Neural progenitor cell (in vitro differentiated cells): ENCODE data around the gene HEATR5B. TPM values are rescaled to one million over a fixed set of nuclear protein-coding genes. Genes with fewer than 3 reads are reported as not detected.

ENCODE experiments used
- DNase-seq: peaks from one replicate; pipeline ENCODE4 v3.0.0-alpha.2; 2016; ENCODE audit warnings: low spot score
- H2AFZ ChIP-seq: fragments of 200-600 bp; sonication (generic); replicated peaks from 2 replicates; pipeline ENCODE4 v1.6.1; 2016; ENCODE audit warnings: antibody characterized with exemption
- H3F3A ChIP-seq: fragments of 200-600 bp; sonication (generic); 2 replicates; pipeline ENCODE4 v1.6.1; 2016; ENCODE audit warnings: antibody characterized with exemption, low read depth
- H3K27ac ChIP-seq: fragments of 200-600 bp; sonication (generic); 2 replicates; pipeline ENCODE4 v1.5.1; 2016; ENCODE audit warnings: mild to moderate bottlenecking
- H3K27me3 ChIP-seq: fragments of 200-600 bp; sonication (generic); 2 replicates; pipeline ENCODE4 v1.6.1; 2016; ENCODE audit warnings: mild to moderate bottlenecking, moderate library complexity
- H3K36me3 ChIP-seq: fragments of 200-600 bp; sonication (generic); 2 replicates; pipeline ENCODE4 v1.5.1; 2016
- H3K4me1 ChIP-seq: fragments of 200-600 bp; sonication (generic); 2 replicates; pipeline ENCODE4 v1.6.1; 2016; ENCODE audit warnings: mixed run types
- H3K4me2 ChIP-seq: fragments of 200-600 bp; sonication (generic); 2 replicates; pipeline ENCODE4 v1.6.1; 2016
- H3K4me3 ChIP-seq: fragments of 200-600 bp; sonication (generic); 2 replicates; pipeline ENCODE4 v1.5.1; 2016
- H3K79me2 ChIP-seq: fragments of 200-600 bp; sonication (generic); 2 replicates; pipeline ENCODE4 v1.6.1; 2016; ENCODE audit warnings: low read depth
- H3K9ac ChIP-seq: fragments of 200-600 bp; sonication (generic); 2 replicates; pipeline ENCODE4 v1.6.1; 2016
- H3K9me3 ChIP-seq: fragments of 200-600 bp; sonication (generic); 2 replicates; pipeline ENCODE4 v1.5.1; 2016; ENCODE audit warnings: low read depth
- H4K20me1 ChIP-seq: fragments of 200-600 bp; sonication (generic); 2 replicates; pipeline ENCODE4 v1.6.1; 2016; ENCODE audit warnings: low read depth
- H3K27ac Mint-ChIP-seq: 3 replicates; pipeline ENCODE4 v1.8.0; 2021; ENCODE audit warnings: mixed read lengths
- H3K27me3 Mint-ChIP-seq: 2 replicates; pipeline ENCODE4 v1.8.0; 2022; ENCODE audit warnings: low read depth, mild to moderate bottlenecking, inconsistent platforms, moderate library complexity, mixed read lengths; ENCODE audit not compliant: insufficient read depth
- H3K36me3 Mint-ChIP-seq: 3 replicates; pipeline ENCODE4 v1.8.0; 2021; ENCODE audit warnings: mixed read lengths
- H3K4me1 Mint-ChIP-seq: 3 replicates; pipeline ENCODE4 v1.8.0; 2021; ENCODE audit warnings: mixed read lengths
- H3K4me3 Mint-ChIP-seq: 3 replicates; pipeline ENCODE4 v1.8.0; 2021; ENCODE audit warnings: mild to moderate bottlenecking, moderate library complexity, mixed read lengths
- H3K9me3 Mint-ChIP-seq: 3 replicates; pipeline ENCODE4 v1.8.0; 2020; ENCODE audit warnings: mixed read lengths
- EZH2 ChIP-seq: fragments of 200-600 bp; sonication (generic); IDR thresholded peaks from 2 replicates; pipeline ENCODE4 v1.6.1; 2017; ENCODE audit warnings: antibody characterized with exemption, mild to moderate bottlenecking, moderate library complexity
- EZH2phosphoT487 ChIP-seq: fragments of 200-600 bp; sonication (generic); IDR thresholded peaks from 2 replicates; pipeline ENCODE4 v1.6.1; 2017; ENCODE audit warnings: antibody characterized with exemption
- total RNA-seq: library from RNA; depleted of rRNA; stranded (reverse); fragments of >200 nt; gene quantifications from 2 replicates; pipeline ENCODE4 v1.2.3, GENCODE V29; 2015; ENCODE audit warnings: low replicate concordance
- TF ChIP-seq, protein P1 (sequence below): fragments of 200-600 bp; sonication (generic); IDR thresholded peaks from 2 replicates; pipeline ENCODE4 v1.5.1; 2017; ENCODE audit warnings: antibody characterized with exemption, mild to moderate bottlenecking

HEATR5B gene
- total RNA-seq, 1 donor from 2014 or later: 23.7 TPM

DNA sequence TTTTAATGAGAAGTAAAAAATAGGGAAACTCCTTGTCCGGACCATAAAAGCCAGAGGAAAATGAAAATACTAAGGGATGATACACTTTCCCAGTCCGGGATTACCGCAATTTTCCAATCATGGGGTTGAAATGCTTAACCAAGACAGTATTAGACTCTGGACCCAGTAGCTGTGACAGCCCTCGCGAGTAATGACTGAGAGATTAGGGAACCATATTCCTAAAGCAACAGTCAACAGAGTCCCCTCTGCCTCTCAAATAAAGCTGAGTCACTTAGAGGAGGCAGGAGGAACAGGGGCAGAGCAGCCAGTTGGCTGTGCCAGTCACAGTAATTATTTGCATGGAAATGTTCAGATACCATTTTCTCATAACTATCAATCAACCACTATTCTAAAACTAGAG lies 35.0 kb upstream of the HEATR5B start:
- Histone ChIP-seq H3K9ac (no peak overlapping the region), H3K79me2 (no peaks in the 10 kb centered on the region), H3K9me3 (no peaks in the 10 kb centered on the region), H3K4me1 (no peaks in the 10 kb centered on the region), H3K4me3 (no peak overlapping the region), H3K27me3 (no peaks in the 10 kb centered on the region), H3K27ac (no peak overlapping the region), H3F3A (no peaks in the 10 kb centered on the region), H2AFZ (no peak overlapping the region), H3K36me3 (no peaks in the 10 kb centered on the region), H3K4me2 (no peak overlapping the region), H4K20me1 (no peaks in the 10 kb centered on the region)
- no peak overlapping the region for H3K4me3 Mint-ChIP-seq
- no peaks in the 10 kb centered on the region for H3K9me3 Mint-ChIP-seq
- H3K4me1 Mint-ChIP-seq: no peaks in the 10 kb centered on the region
- DNase-seq: no peak
- peaks cover 6% of the 10 kb centered on the region for H3K36me3 Mint-ChIP-seq
- H3K27ac Mint-ChIP-seq: no peak overlapping the region
- TF ChIP-seq, protein P1, sequence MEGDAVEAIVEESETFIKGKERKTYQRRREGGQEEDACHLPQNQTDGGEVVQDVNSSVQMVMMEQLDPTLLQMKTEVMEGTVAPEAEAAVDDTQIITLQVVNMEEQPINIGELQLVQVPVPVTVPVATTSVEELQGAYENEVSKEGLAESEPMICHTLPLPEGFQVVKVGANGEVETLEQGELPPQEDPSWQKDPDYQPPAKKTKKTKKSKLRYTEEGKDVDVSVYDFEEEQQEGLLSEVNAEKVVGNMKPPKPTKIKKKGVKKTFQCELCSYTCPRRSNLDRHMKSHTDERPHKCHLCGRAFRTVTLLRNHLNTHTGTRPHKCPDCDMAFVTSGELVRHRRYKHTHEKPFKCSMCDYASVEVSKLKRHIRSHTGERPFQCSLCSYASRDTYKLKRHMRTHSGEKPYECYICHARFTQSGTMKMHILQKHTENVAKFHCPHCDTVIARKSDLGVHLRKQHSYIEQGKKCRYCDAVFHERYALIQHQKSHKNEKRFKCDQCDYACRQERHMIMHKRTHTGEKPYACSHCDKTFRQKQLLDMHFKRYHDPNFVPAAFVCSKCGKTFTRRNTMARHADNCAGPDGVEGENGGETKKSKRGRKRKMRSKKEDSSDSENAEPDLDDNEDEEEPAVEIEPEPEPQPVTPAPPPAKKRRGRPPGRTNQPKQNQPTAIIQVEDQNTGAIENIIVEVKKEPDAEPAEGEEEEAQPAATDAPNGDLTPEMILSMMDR: no peak
- TF ChIP-seq EZH2 (no peak), EZH2phosphoT487 (no peak)
- H3K27me3 Mint-ChIP-seq: peaks cover 2% of the 10 kb centered on the region

DNA sequence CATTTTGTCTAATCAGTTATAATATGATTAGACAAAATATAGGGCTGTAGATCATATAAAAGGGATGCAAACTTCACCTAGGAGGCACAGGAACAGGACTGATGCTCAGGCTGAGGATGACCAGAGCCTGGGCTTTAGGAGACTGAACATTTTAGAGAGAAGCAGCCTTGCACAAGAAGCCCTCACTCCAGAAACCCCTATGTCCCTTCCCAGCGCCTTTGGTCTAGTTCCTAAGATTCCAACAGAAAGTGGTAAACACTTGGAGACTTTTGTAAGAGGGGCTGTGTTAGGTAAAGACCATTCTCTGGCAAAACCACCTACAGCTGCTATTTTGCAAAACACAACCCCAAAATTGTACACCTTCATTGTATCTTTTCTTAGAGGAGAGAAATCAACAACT lies 33.4 kb upstream of the HEATR5B start:
- H3K27ac Mint-ChIP-seq: no peak overlapping the region
- Histone ChIP-seq H3K9ac (no peak overlapping the region), H3K79me2 (no peaks in the 10 kb centered on the region), H3K4me2 (no peak overlapping the region), H3K27ac (no peak overlapping the region), H3F3A (no peaks in the 10 kb centered on the region), H3K27me3 (no peaks in the 10 kb centered on the region), H3K9me3 (no peaks in the 10 kb centered on the region), H3K4me3 (no peak overlapping the region), H3K36me3 (no peaks in the 10 kb centered on the region), H4K20me1 (no peaks in the 10 kb centered on the region), H2AFZ (no peak overlapping the region), H3K4me1 (no peaks in the 10 kb centered on the region)
- no peak overlapping the region for H3K4me3 Mint-ChIP-seq
- no peak for TF ChIP-seq EZH2phosphoT487
- H3K4me1 Mint-ChIP-seq: no peaks in the 10 kb centered on the region
- peaks cover 6% of the 10 kb centered on the region for H3K36me3 Mint-ChIP-seq
- no peak for DNase-seq
- no peaks in the 10 kb centered on the region for H3K27me3 Mint-ChIP-seq
- H3K9me3 Mint-ChIP-seq: no peaks in the 10 kb centered on the region

DNA sequence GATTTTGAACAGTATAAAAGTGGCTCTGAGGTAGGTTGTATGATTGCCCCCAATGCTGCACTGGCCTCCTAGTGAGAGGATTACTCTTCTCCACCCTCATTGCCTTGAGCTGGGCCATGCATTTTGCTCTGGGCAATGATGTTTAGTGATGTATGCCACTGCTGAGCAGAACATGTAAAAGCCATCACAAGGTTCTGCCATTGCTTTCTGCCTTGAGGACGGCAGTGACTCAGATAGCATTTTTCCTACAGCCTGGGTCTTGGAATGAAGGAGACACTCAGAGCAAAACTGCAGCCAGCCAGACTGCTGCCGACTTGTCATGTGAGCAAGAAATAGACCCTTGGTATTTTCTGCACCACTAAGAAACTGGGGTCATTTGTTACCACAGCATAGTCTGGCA lies 27.8 kb upstream of the HEATR5B start:
- Histone ChIP-seq H3K9ac (no peak overlapping the region), H4K20me1 (no peaks in the 10 kb centered on the region), H3F3A (no peaks in the 10 kb centered on the region), H3K4me2 (no peak overlapping the region), H3K27ac (no peak overlapping the region), H3K36me3 (no peaks in the 10 kb centered on the region), H3K79me2 (no peaks in the 10 kb centered on the region), H3K27me3 (no peaks in the 10 kb centered on the region), H3K9me3 (no peaks in the 10 kb centered on the region), H3K4me1 (no peaks in the 10 kb centered on the region), H2AFZ (no peak overlapping the region), H3K4me3 (no peak overlapping the region)
- Mint-ChIP-seq H3K9me3 (no peaks in the 10 kb centered on the region), H3K27me3 (no peaks in the 10 kb centered on the region), H3K27ac (no peak overlapping the region), H3K4me3 (no peak overlapping the region), H3K36me3 (peaks cover 22% of the 10 kb centered on the region), H3K4me1 (no peaks in the 10 kb centered on the region)
- TF ChIP-seq EZH2: no peak
- TF ChIP-seq EZH2phosphoT487: no peak
- TF ChIP-seq, protein P1: no peak
- no peak for DNase-seq

DNA sequence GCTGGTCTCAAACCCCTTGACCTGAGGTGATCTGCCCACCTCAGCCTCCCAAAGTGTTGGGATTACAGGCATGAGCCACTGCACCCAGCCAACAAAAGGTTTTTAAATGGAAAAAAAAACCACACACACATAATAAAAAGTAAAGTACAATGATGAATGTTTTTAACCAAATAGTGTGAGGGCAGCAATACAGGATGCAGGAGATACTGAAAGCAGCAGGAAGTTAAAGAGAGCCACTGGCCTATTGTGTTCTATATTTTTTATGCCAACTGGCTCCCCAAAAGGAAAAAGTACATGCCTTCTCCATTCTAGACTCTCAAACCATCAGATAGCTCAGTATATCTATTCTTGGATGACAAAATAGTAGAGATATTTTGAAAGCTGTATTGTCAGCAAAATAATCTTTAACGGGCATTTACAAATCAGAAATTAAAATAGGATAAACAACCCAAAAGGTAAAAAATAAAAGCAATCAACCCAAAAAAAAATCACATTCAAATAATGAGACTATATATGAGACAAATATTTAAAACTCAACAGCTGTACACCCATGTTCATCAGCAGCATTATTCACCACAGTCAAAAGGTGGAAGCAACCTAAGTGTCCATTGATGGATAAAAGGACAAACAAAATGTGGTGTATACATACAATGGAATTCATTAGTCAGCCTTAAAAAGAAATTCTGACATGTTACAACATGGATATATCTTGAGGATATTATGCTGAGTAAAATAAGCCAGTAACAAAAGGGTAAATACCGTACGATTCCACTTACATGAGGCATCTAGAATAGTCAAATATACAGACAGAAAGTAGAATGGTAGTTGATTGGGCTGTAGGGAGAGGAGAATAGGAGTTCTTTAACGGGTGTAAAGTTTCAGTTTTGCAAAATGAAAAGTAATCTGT lies 26.4 kb upstream of the HEATR5B start:
- Mint-ChIP-seq H3K4me3 (no peak overlapping the region), H3K27ac (peak overlapping the region; percentile 26), H3K36me3 (peaks cover 23% of the 10 kb centered on the region), H3K4me1 (no peaks in the 10 kb centered on the region), H3K9me3 (no peaks in the 10 kb centered on the region), H3K27me3 (no peaks in the 10 kb centered on the region)
- Histone ChIP-seq H3K36me3 (no peaks in the 10 kb centered on the region), H3K4me1 (peaks cover 1% of the 10 kb centered on the region), H2AFZ (no peak overlapping the region), H3K9ac (no peak overlapping the region), H3K79me2 (no peaks in the 10 kb centered on the region), H3K4me3 (no peak overlapping the region), H3K4me2 (no peak overlapping the region), H3K27me3 (no peaks in the 10 kb centered on the region), H3F3A (no peaks in the 10 kb centered on the region), H3K9me3 (no peaks in the 10 kb centered on the region), H4K20me1 (no peaks in the 10 kb centered on the region), H3K27ac (no peak overlapping the region)
- DNase-seq: no peak
- no peak for TF ChIP-seq EZH2phosphoT487
- TF ChIP-seq, protein P1: no peak
- no peak for TF ChIP-seq EZH2
